DMS 273 (cell line): ENCODE measurements around the gene AKT1S1.

ENCODE experiments used
- DNase-seq: peaks from one replicate; lab custom pipeline; 2025; ENCODE audit not compliant: unreplicated experiment; lab: John Stamatoyannopoulos, UW

Gene AKT1S1

GRCh38 chr19:49907745-49908446 lies 30.7 kb upstream of the AKT1S1 start:
- DNase-seq = no peak

- no peak for DNase-seq
Measured at GRCh38 chr19:49906879-49907564, 29.9 kb upstream of the AKT1S1 start.

GRCh38 chr19:49904136-49904535 lies 27.0 kb upstream of the AKT1S1 start:
- DNase-seq = no peak

DNA sequence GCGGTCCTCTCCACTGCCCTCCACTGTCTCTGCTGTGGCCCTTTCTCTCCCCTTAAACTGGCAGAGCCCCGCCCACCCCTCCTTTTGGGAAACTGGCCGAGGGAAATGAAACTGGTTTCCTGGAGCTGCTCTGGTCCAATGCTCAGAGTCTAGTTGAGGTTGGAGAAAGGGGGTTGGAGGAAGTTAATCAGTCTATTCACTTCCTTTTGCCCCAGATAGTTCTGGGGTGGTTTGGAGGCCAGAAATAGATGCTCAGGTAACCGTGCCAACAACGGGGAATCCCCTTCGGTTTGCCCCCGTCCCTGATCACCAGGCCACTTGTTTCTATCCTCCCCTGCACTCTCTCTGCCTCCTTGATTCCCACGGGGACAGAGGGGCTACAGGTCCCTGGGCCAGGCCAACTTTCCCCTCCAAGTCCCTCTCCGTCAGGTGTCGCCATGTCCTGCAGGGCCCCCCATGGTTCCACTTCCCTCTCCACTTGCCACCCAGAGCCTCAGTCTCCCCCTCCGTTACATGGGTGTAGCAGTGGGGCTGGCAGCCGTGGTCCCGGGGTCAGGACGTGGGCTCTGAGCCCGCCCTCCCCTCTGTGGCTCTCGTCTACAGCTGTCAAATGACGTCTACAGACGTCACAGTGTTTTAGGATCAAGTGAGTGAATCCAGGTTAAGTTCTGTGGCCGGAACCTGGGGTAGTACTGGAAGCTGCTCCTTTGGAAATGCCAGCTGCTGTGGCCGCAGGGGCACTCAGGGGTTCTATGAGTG lies 19.9 kb upstream of the AKT1S1 start, which contains the start of gene IL4I1:
TSS of gene IL4I1 (minus strand) at position 25 of the 759 bp plus-strand sequence. CDS start 727 bp downstream, outside the sequence.
- no peak for DNase-seq

DNA sequence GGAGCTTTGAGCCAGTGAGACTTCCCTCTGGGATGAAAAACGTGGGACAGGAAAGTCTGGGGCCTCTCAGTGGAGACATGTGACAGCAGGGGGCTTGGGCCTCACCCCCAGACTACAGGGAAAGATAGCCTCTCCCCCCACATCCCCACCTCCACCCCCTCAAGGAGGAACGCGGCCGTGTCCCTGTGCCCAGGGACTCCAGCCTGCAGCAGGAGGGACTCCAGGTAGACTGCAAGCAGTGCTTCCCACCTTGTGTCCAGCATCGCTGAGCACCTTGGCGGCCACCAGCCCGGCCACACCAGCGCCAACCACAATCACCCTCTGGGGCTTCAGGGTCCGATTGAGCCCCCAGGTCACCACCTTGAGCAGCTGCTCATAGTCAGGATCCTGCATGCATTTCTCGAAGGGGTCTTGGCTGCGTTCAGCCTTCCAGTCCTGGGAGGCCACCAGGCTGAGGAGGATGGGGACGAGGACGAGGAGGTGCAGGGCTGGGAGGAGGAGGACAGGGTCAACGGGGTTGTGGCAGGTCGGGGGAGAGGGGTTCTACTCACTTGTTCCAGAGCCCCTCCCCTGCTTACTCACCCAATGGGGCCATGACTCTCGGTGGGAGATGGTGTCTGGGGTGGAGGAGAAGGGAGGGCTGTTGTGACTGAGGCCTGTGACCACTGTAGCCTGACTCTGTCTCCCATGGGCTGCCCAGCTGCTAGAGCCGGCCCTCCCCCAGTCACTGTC lies 18.6 kb upstream of the AKT1S1 start:
- no peak for DNase-seq

DNA sequence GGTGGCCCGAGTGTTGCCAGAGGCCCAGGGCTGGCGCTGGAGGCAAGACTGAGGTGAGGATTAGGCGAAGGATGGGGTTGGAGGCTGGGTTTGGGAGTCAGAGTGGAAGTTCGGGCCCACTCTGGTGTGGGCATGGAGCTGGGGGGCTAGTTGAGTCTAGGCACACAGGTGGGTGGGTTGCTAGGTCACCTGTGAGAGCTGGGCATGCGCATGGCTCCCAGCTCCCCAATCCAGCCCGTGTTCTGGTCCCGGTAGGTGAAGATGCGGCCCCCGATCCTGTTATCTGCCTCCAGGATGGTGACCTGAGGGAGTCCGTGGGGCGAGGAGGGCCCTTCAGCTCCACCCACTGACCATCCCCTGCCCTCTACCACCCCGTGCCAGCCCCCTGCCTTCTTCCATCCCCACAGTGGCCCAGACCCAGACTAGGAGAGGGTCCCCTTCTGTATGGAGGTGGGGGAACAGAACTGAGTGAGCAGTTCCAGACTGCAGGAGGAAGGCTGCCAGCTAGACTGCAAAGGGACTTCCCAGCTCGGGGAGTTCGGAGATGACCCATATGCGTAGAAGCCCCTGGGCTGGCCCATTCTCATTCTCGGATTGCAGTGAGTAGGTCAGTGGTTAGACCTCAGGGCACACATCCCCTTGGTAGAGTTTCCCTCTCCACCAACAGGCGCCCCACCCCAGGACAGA lies 17.9 kb upstream of the AKT1S1 start:
- DNase-seq = no peak

GRCh38 chr19:49894011-49894664 lies 17.0 kb upstream of the AKT1S1 start:
- no peak for DNase-seq

- DNase-seq = no peak
Measured at GRCh38 chr19:49892716-49893115, 15.6 kb upstream of the AKT1S1 start.

- DNase-seq = no peak
Measured at GRCh38 chr19:49891393-49891792, 14.2 kb upstream of the AKT1S1 start.

GRCh38 chr19:49890349-49891311 lies 13.5 kb upstream of the AKT1S1 start:
- DNase-seq = peak; percentile 66

GRCh38 chr19:49889687-49890348 lies 12.7 kb upstream of the AKT1S1 start:
- DNase-seq = peak; percentile 84

- DNase-seq = peak; percentile 83
Measured at GRCh38 chr19:49889038-49889686, 12.0 kb upstream of the AKT1S1 start.

GRCh38 chr19:49888510-49888824 lies 11.3 kb upstream of the AKT1S1 start:
- no peak for DNase-seq

DNA sequence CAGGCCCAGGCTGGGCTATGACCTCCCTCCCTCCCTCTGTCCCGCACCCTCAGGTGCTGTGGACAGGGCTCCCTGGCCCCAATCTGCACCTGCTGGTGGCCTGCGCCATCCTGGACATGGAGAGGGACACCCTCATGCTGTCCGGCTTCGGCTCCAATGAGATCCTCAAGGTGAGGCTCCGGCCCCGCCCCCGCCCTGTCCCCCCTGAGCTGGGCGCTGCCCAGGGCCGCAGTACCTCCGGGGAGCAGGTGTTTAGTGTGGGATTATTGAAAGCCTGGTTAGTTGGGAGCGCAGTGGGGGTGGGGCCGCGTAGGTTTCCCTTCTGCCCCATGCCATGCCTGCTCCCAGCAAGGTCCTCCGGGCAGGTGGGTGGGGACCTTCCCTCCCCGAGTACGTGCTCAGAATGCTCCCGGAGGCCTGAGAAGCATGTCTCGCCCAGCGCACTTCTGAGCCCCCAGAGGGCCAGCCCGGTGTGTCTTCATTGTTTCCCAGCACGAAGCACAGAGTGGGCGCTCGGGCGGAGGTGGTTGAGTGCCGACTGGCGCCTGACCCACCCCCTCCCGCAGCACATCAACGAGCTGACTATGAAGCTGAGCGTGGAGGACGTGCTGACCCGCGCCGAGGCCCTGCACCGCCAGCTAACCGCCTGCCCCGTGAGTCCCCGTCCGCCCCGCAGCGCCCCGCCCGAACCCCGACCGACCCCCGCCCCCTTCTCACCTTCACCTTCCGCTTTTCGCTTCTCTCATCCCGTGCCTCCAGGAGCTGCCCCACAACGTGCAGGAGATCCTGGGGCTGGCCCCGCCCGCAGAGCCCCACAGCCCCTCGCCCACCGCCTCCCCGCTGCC lies 10.7 kb upstream of the AKT1S1 start:
- DNase-seq = no peak

DNA sequence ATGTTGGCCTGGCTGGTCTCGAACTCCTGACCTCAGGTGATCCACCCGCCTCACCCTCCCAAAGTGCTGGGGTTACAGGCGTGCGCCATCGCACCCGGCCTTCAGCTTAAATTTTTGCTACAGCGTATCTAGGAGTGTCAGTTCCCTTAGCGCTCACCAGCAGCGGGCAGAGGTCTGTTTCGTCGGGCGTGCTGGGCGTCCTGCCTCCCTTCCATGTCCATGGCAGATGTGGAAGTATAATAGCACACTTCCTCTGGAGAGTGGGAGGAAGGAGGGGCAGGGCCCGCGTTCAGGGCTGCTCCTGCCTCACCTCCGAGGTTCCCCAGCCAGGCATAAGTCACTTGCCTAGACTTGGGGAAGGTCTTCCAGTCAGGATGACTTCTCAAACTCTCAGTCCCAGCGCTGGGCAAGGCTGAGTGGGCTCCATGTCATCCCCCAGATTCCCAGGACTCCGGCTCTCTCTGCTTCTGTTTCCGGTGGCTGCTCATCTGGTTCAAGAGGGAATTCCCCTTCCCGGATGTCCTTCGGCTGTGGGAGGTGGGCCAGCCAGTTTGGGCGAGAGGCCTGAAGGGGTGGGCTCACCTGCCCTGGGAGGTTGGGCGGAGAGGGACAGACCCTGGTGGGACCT lies 10.0 kb upstream of the AKT1S1 start:
- DNase-seq = peak; percentile 31

DNA sequence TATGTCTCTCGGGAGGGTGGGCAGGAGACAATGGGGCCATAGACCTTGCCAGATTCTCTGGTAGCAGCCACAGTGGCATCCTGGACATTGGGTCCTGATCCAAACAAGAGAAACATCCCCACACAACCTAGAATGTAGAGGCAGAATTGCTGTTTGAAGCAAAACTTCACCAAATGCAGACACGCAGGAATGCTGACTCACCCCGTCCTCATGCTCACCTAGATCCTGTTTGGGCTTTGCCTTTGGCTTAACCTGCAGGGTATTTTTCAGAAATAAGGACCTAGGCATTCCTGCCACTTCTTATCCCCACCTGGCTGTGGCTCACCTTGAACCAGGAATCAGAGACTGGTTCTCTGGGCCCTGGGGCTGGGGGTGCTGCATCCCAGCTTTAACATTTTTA lies 7.6 kb upstream of the AKT1S1 start:
- DNase-seq = no peak

DNA sequence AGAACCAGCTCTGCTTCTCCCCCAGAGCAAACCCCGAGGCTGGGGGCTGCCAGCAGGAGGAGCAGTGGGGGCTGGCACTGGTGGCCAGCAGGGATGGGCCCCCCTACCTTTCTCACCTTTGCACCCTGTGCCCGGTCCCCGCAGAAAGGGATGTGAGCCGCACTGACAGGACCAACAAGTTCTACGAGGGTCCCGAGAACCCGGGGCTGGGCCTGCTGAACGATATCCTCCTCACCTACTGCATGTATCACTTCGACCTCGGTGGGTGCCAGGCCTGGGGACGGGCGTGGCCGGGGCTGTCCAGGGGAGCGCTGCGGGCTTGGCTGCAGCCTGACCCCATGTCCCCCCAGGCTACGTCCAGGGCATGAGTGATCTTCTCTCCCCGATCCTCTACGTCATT lies 7.0 kb upstream of the AKT1S1 start:
- DNase-seq = no peak
